HCT116 (cell line): ENCODE data around the gene ATP6V1E1. TPM values are rescaled to one million over a fixed set of nuclear protein-coding genes. Genes with fewer than 3 reads are reported as not detected.

Experiments
- ATAC-seq: fragments of 200-7000 bp; cut with Tn5 transposase; 2 replicates; pipeline ENCODE4 v1.9.1; 2020; ENCODE audit warnings: mild to moderate bottlenecking, moderate library complexity
- BruUV-seq: library from RNA; stranded (reverse); fragments of 400-500 nt; replicated peaks from 2 replicates; lab custom pipeline; 2021; lab: Mats Ljungman, UMichigan
- CTCF ChIA-PET: fragments of 300-600 bp; sonication (Branson Sonifier 250); formaldehyde crosslinking; loops from one replicate; lab custom pipeline; 2021; ENCODE audit warnings: antibody characterized with exemption; lab: Charles Lee
- POLR2A ChIA-PET: fragments of 300-600, 350-600 bp; sonication (Branson Sonifier 250); formaldehyde crosslinking; loops from one replicate; lab custom pipeline; 2021; ENCODE audit warnings: antibody characterized with exemption; lab: Charles Lee
- RAD21 ChIA-PET, 2 experiments: fragments of 300-600 bp; sonication (Branson Sonifier 250); formaldehyde crosslinking; loops; one replicate each; lab custom pipeline; 2023; ENCODE audit warnings: low total read pairs in 2 of 2; ENCODE audit not compliant: uncharacterized antibody in 2 of 2, unreplicated experiment in 2 of 2, low non-redundant PET in 1 of 2; lab: Charles Lee
- DNase-seq: peaks from one replicate; pipeline ENCODE4 v3.0.0-alpha.2; 2010; ENCODE audit warnings: low read depth, low spot score
- H2AFZ ChIP-seq: fragments of 200-600 bp; shearing (Covaris generic), sonication (generic); 2 replicates; pipeline ENCODE4 v1.6.1; 2017; ENCODE audit warnings: low read depth, mixed run types, mixed read lengths, antibody characterized with exemption, low read length; ENCODE audit not compliant: poor library complexity, severe bottlenecking
- H3K27ac ChIP-seq: 2 replicates; pipeline ENCODE4 v1.5.1; 2012; ENCODE audit warnings: low read depth, low read length
- H3K27me3 ChIP-seq: fragments of 200-600 bp; sonication (generic); 2 replicates; pipeline ENCODE4 v1.6.1; 2016; ENCODE audit warnings: mixed run types, low read length, mixed read lengths; ENCODE audit not compliant: insufficient read depth
- H3K36me3 ChIP-seq, 2 experiments: fragments of 200-500 bp in 1 of 2; fragments of 200-600 bp in 1 of 2; sonication (Bioruptor generic) in 1 of 2; sonication (generic) in 1 of 2; 2 replicates each; pipeline versions ENCODE4 v1.5.1 to v1.6.1; 2014 to 2016; ENCODE audit warnings: low read length in 2 of 2, inconsistent platforms in 1 of 2, mixed read lengths in 1 of 2, mixed run types in 1 of 2; ENCODE audit not compliant: insufficient read depth in 2 of 2, control insufficient read depth in 1 of 2
- H3K4me1 ChIP-seq, 2 experiments: fragments of 200-600 bp in 1 of 2; sonication (generic) in 1 of 2; 2 replicates each; pipeline versions ENCODE4 v1.5.1 to v1.6.1; 2012 to 2017; ENCODE audit warnings: low read length in 2 of 2, inconsistent platforms in 1 of 2, mild to moderate bottlenecking in 1 of 2, mixed read lengths in 1 of 2, mixed run types in 1 of 2, moderate library complexity in 1 of 2; ENCODE audit not compliant: insufficient read depth in 2 of 2, control insufficient read depth in 1 of 2
- H3K4me2 ChIP-seq: fragments of 200-600 bp; sonication (generic); 2 replicates; pipeline ENCODE4 v1.6.1; 2017; ENCODE audit warnings: mixed run types, low read length, mixed read lengths
- H3K4me3 ChIP-seq, 2 experiments: fragments of 200-600 bp in 1 of 2; sonication (generic) in 1 of 2; replicated peaks in 1 of 2; 2 replicates each; pipeline ENCODE4 v1.5.1; 2011 to 2016; ENCODE audit warnings: low read length in 2 of 2, control low read depth in 1 of 2, low read depth in 1 of 2, mild to moderate bottlenecking in 1 of 2, mixed read lengths in 1 of 2, mixed run types in 1 of 2
- H3K79me2 ChIP-seq: fragments of 200-600 bp; sonication (generic); 2 replicates; pipeline ENCODE4 v1.6.1; 2017; ENCODE audit warnings: mild to moderate bottlenecking, mixed run types, low read length, moderate library complexity, mixed read lengths; ENCODE audit not compliant: insufficient read depth
- H3K9ac ChIP-seq: fragments of 200-600 bp; sonication (generic); 2 replicates; pipeline ENCODE4 v1.6.1; 2016; ENCODE audit warnings: low read length, mixed read lengths
- H3K9me2 ChIP-seq: fragments of 200-600 bp; sonication (generic), shearing (Covaris generic); 2 replicates; pipeline ENCODE4 v1.6.1; 2017; ENCODE audit warnings: mixed run types, mild to moderate bottlenecking, moderate library complexity; ENCODE audit not compliant: insufficient read depth
- H3K9me3 ChIP-seq, 2 experiments: fragments of 200-500 bp in 1 of 2; fragments of 200-600 bp in 1 of 2; sonication (Bioruptor generic) in 1 of 2; sonication (generic) in 1 of 2; 2 replicates each; pipeline ENCODE4 v1.6.1; 2014 to 2017; ENCODE audit warnings: low read length in 2 of 2, mixed read lengths in 2 of 2, inconsistent platforms in 1 of 2, low read depth in 1 of 2, mild to moderate bottlenecking in 1 of 2, mixed run types in 1 of 2, moderate library complexity in 1 of 2; ENCODE audit not compliant: control insufficient read depth in 1 of 2, insufficient read depth in 1 of 2
- H4K20me1 ChIP-seq: fragments of 200-600 bp; sonication (generic), shearing (Covaris generic); 2 replicates; pipeline ENCODE4 v1.6.1; 2017; ENCODE audit warnings: mixed run types, mild to moderate bottlenecking, moderate library complexity; ENCODE audit not compliant: insufficient read depth
- ATF3 ChIP-seq: IDR thresholded peaks from 2 replicates; pipeline ENCODE4 v1.6.1; 2012
- CBX3 ChIP-seq: IDR thresholded peaks from 2 replicates; pipeline ENCODE4 v1.6.1; 2012; ENCODE audit warnings: low read depth
- CEBPB ChIP-seq: IDR thresholded peaks from 2 replicates; pipeline ENCODE4 v1.6.1; 2012; ENCODE audit warnings: low read depth
- EGR1 ChIP-seq: IDR thresholded peaks from 2 replicates; pipeline ENCODE4 v1.6.1; 2012; ENCODE audit warnings: low read depth
- ELF1 ChIP-seq: IDR thresholded peaks from 2 replicates; pipeline ENCODE4 v1.6.1; 2012; ENCODE audit warnings: low read depth, borderline replicate concordance
- EZH2 ChIP-seq: fragments of 200-600 bp; sonication (generic); IDR thresholded peaks from 2 replicates; pipeline ENCODE4 v1.6.1; 2017; ENCODE audit warnings: antibody characterized with exemption, mixed run types
- EZH2phosphoT487 ChIP-seq: fragments of 200-600 bp; IDR thresholded peaks from 2 replicates; pipeline ENCODE4 v1.6.1; 2018; ENCODE audit warnings: antibody characterized with exemption, borderline replicate concordance
- FOSL1 ChIP-seq: IDR thresholded peaks from 2 replicates; pipeline ENCODE4 v1.6.1; 2012; ENCODE audit warnings: low read depth
- JUND ChIP-seq: IDR thresholded peaks from 2 replicates; pipeline ENCODE4 v1.6.1; 2012
- RAD21 ChIP-seq: IDR thresholded peaks from 2 replicates; pipeline ENCODE4 v1.6.1; 2012; ENCODE audit warnings: low read depth, mild to moderate bottlenecking
- SP1 ChIP-seq: IDR thresholded peaks from 2 replicates; pipeline ENCODE4 v1.6.1; 2012; ENCODE audit warnings: low read depth
- SRF ChIP-seq: IDR thresholded peaks from 2 replicates; pipeline ENCODE4 v1.6.1; 2012; ENCODE audit warnings: low read depth
- TCF7L2 ChIP-seq: IDR thresholded peaks from 2 replicates; pipeline ENCODE4 v1.7.0; 2011; ENCODE audit warnings: borderline replicate concordance, inconsistent platforms; ENCODE audit not compliant: insufficient read depth, insufficient read length; ENCODE audit errors: extremely low read depth
- YY1 ChIP-seq: IDR thresholded peaks from 2 replicates; pipeline ENCODE4 v1.6.1; 2011; ENCODE audit warnings: low read length, low read depth, moderate library complexity, mild to moderate bottlenecking; ENCODE audit not compliant: insufficient replicate concordance; ENCODE audit errors: extremely low read depth
- ZBTB33 ChIP-seq: IDR thresholded peaks from 2 replicates; pipeline ENCODE4 v1.6.1; 2011; ENCODE audit warnings: mild to moderate bottlenecking, low read length, moderate library complexity; ENCODE audit not compliant: insufficient replicate concordance; ENCODE audit errors: extremely low read depth
- ZNF274 ChIP-seq: fragments of 200-500 bp; sonication (Bioruptor generic); IDR thresholded peaks from 2 replicates; pipeline ENCODE4 v1.6.1; 2014; ENCODE audit warnings: mild to moderate bottlenecking, low read depth, low read length, inconsistent platforms
- intact Hi-C: fragments of 100-400 bp; cut with micrococcal nuclease; formaldehyde crosslinking; loops from 2 replicates; pipeline ENCODE4 v1.10.0; 2022
- total RNA-seq: library from RNA; stranded (reverse); gene quantifications from one replicate; pipeline ENCODE4 v1.2.1, GENCODE V29; 2021; ENCODE audit not compliant: unreplicated experiment
- TF ChIP-seq, protein P1 (sequence below): IDR thresholded peaks from 2 replicates; pipeline ENCODE4 v1.6.1; 2012

ATP6V1E1 gene
- total RNA-seq, 1 experiment from 2014 or later: 107 TPM

DNA sequence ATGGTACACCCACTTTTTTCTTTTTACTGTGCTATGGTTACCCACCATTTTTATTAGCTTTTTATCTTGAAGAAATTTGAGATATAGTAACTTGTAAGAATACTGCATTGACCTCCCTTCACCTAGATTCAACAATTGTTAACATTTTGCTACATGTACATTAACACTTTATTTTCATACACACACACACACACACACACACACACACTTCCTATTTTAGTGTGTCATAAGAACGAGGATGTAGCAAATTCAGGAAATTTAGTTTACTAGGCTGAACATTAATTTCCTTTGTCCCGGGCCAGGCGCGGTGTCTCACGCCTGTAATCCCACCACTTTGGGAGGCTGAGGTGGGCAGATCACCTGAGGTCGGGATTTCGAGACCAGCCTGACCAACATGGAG, 1.1 kb upstream of the ATP6V1E1 start:
- RAD21 ChIA-PET: no interaction called here

More for the DNA sequence above, 1.1 kb upstream of the ATP6V1E1 start:
- Histone ChIP-seq H3K27ac (peak overlapping the region; percentile 96; the same call in 1 of the 2 replicates), H3K4me1 (peaks cover 29 to 41% of the 10 kb centered on the region in 2 experiments), H3K27me3 (no peaks in the 10 kb centered on the region), H3K36me3 (peaks cover 0 to 6% of the 10 kb centered on the region in 2 experiments; a peak in 1 of 4 replicates), H2AFZ (no peak overlapping the region), H3K9ac (peak overlapping the region; percentile 99), H3K4me3 (peak overlapping the region; percentile 100), H3K9me2 (no peaks in the 10 kb centered on the region), H3K79me2 (peaks cover 48% of the 10 kb centered on the region), H4K20me1 (no peaks in the 10 kb centered on the region), H3K4me2 (peak overlapping the region; percentile 88), H3K9me3 (no peaks in the 10 kb centered on the region)
- BruUV-seq: no TSS peak
- TF ChIP-seq EZH2phosphoT487 (no peak), ELF1 (no peak), CEBPB (no peak), SP1 (no peak), ZNF274 (no peak), TCF7L2 (no peak), JUND (no peak), ZBTB33 (no peak), EZH2 (no peak), RAD21 (no peak), SRF (no peak), YY1 (no peak), EGR1 (no peak), ATF3 (no peak), FOSL1 (no peak), CBX3 (no peak)
- TF ChIP-seq, protein P1, sequence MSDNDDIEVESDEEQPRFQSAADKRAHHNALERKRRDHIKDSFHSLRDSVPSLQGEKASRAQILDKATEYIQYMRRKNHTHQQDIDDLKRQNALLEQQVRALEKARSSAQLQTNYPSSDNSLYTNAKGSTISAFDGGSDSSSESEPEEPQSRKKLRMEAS: no peak
- POLR2A ChIA-PET: no interaction called here
- ATAC-seq: no peak
- CTCF ChIA-PET: no interaction called here
- DNase-seq: no peak
- intact Hi-C loops: no loop called here
